IMR-90 (cell line): ENCODE measurements around the gene NPAS2.

Experiments used
- CEBPB ChIP-seq: IDR thresholded peaks from 2 replicates; pipeline ENCODE4 v1.6.1; 2012; ENCODE audit warnings: low read depth, low read length, improper control_type of control experiment
- CHD1 ChIP-seq: IDR thresholded peaks from 2 replicates; pipeline ENCODE4 v1.6.1; 2012; ENCODE audit warnings: low read depth, low read length, improper control_type of control experiment
- CTCF ChIP-seq: conservative IDR thresholded peaks from 2 replicates; pipeline ENCODE4 v1.5.1; 2012; ENCODE audit warnings: mild to moderate bottlenecking, low read depth, low read length, improper control_type of control experiment
- FOS ChIP-seq: fragments of 150-350 bp; IDR thresholded peaks from 2 replicates; pipeline ENCODE4 v1.6.1; 2016; ENCODE audit warnings: low read depth, low read length
- MAFK ChIP-seq: IDR thresholded peaks from 2 replicates; pipeline ENCODE4 v1.6.1; 2012; ENCODE audit warnings: low read depth, low read length, improper control_type of control experiment
- MXI1 ChIP-seq: IDR thresholded peaks from 2 replicates; pipeline ENCODE4 v1.6.1; 2012; ENCODE audit warnings: low read depth, mild to moderate bottlenecking, low read length, moderate library complexity, borderline replicate concordance
- POLR2A ChIP-seq: IDR thresholded peaks from 2 replicates; pipeline ENCODE4 v1.6.1; 2012; ENCODE audit warnings: mild to moderate bottlenecking, low read depth, low read length
- RAD21 ChIP-seq: IDR thresholded peaks from 2 replicates; pipeline ENCODE4 v1.6.1; 2012; ENCODE audit warnings: low read length, improper control_type of control experiment
- RFX5 ChIP-seq: IDR thresholded peaks from 2 replicates; pipeline ENCODE4 v1.8.0; 2012; ENCODE audit warnings: low read depth, mild to moderate bottlenecking, low read length, moderate library complexity
- SMC3 ChIP-seq: fragments of 150-350 bp; IDR thresholded peaks from 2 replicates; pipeline ENCODE4 v1.6.1; 2016; ENCODE audit warnings: low read depth, mild to moderate bottlenecking, antibody characterized with exemption, low read length, moderate library complexity
- TF ChIP-seq, protein P1 (sequence below): fragments of 150-350 bp; IDR thresholded peaks from 2 replicates; pipeline ENCODE4 v1.6.1; 2017; ENCODE audit warnings: mild to moderate bottlenecking, antibody characterized with exemption, low read length, low read depth

DNA sequence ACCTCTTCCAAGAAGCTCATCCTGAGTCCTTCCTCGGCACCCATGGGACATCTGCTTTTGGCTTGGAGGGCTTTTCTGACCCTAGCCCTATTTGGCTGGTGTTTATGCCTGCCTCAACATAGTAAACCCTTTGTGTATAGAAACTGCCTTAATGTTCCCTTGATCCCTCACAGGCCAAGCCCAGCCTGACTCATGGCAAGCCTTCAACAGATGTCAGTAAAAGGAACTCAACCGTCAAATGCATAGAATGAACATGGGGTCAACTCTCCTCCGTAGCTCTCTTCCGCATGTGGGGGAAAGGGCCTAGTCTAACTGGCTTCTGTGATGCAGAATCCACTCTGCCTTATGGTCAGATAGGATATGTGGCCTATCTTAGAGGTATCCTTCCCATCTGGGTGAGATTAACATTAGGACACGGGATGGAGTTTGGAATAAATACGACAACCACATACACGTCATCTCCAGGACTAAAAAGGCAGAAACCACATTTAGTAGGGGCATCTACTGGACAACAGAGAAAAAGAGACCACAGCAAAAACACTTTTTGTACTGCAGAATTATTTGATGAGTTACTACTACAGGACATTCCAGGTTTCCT lies 2.5 kb upstream of the NPAS2 start:
- TF ChIP-seq, protein P1, sequence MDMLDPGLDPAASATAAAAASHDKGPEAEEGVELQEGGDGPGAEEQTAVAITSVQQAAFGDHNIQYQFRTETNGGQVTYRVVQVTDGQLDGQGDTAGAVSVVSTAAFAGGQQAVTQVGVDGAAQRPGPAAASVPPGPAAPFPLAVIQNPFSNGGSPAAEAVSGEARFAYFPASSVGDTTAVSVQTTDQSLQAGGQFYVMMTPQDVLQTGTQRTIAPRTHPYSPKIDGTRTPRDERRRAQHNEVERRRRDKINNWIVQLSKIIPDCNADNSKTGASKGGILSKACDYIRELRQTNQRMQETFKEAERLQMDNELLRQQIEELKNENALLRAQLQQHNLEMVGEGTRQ, result no peak
- TF ChIP-seq CEBPB, result no peak
- no peak for TF ChIP-seq CTCF
- TF ChIP-seq CHD1, result no peak
- TF ChIP-seq FOS, result no peak
- no peak for TF ChIP-seq SMC3
- TF ChIP-seq RAD21, result no peak
- TF ChIP-seq POLR2A, result no peak
- TF ChIP-seq RFX5, result no peak
- no peak for TF ChIP-seq MAFK
- no peak for TF ChIP-seq MXI1
